HG03520 (cell line): ENCODE data around the gene C5AR2.
"Not testable (repeated sequence)": the region's sequence is repeated elsewhere in the genome, so short reads cannot be mapped to it uniquely, and the experiment has no call there.

Experiments
- ATAC-seq: cut with Tn5 transposase; IDR thresholded peaks from one replicate; pipeline ENCODE4 v1.9.1; 2021; ENCODE audit warnings: mild to moderate bottlenecking, moderate library complexity; ENCODE audit not compliant: unreplicated experiment

The C5AR2 gene

DNA sequence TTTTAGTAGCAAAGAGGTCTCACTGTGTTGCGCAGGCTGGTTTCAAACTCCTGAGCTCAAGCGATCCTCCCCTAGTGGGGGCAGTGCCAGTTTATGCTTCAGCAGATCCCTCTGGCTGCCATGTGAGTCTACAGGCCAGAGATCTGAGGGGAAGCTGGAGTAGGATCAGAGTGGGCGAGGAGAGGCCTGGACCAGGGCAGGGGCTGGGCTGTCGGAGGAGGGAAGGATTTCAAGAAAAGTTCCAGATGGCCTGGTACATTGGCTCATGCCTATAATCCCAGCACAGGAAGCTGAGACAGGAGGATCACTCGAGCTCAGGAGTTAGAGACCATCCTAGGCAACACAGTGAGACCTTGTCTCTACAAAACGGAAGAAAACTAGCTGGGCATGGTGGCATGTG lies 27.0 kb downstream of the C5AR2 start:
- no peak for ATAC-seq

DNA sequence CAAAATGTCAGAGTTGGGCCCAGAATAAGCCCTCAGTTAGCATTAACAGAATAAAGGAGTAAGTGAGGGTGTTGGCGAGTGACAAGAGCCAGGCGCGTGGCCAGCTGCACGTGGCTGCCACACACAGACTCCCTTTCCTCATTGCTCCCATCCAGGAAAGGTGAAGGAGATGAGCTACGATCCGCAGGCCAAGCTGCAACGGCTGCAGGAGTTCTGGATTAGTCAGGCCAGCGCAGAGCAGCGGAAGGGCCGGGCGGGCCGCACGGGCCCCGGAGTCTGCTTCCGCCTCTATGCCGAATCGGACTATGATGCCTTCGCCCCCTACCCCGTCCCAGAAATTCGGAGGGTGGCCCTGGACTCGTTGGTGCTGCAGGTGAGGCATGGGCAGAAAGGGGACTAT lies 30.3 kb downstream of the C5AR2 start:
- ATAC-seq, result no peak

DNA sequence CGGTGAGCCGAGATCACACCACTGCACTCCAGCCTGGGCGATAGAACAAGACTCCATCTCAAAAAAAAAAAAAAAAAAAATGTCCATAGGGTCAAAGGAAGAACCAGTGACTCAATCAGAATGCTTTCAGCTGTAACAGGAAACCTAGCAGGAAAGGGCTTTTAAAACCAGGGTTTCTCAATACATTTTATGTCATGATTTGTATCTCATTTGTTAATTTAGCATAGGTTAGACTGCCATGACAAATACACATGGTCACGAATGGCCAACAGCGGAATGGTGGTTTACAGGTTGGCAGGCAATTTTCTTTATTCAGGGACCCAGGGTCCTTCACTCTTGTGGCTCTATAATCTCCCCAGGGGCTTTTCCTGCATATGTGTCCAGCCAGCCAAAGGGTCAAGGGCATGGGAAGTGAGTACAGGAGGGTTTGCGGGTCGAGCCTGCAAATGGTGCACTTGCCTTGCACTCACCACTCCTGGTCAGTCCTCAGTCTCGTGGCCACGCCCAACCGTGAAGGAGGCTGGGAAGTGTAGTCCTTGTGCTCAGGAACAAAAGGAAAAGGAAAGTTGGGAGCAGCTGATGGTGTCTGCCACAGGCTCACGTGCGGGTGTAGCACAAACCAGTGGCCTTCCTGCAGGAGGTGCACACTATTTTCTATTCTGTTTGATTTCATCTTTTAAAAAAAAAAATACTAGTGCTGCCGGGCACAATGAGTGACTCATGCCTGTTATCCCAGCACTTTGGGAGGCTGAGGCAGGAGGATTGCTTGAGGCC lies 32.0 kb downstream of the C5AR2 start:
- no peak for ATAC-seq

DNA sequence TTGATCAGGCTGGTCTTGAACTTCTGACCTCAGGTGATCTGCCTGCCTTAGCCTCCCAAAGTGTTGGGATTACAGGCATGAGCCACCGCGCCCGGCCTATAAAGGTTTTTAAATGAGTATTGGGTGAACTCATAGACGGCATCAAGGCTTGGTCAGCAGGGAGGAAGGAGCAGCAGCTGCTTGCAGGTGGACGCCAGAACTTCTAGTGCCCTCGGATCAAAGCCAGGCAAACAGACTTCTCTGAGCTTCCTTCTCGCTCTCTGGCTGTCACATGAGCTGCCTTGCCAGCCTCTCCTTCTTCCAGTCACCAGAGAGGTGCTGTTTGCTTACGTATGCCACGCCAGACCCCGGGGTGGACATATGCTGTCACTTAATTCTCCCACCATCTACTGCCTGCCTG lies 33.5 kb downstream of the C5AR2 start:
- not testable (repeated sequence) for ATAC-seq

DNA sequence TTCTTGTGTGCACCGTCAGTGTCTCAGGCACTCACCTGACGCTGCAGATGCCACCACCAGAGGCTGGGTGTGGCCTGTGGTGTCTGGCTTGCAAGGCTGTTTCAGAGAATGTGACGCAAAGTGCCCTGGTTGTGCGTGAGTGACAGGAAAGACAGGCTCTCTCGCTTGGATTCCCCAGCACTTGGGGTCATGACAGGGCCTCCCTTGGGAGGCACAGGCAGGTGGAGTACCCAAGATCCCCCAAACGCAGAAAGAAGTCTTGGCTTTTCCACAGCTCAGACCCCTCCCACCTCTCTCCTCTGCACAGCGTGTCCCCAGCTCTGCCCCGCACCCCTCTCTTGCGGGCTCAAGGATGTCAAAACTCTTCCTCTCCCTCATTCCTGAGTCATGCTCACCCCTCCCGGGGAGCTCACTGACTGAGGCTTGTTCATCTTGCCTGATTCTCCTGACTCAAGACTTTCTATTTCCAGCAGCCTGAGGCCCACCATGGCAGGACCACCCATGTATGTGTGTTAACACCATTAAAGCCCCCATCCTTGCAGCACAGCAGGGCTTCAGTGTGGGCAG lies 38.2 kb downstream of the C5AR2 start:
- ATAC-seq, result no peak

DNA sequence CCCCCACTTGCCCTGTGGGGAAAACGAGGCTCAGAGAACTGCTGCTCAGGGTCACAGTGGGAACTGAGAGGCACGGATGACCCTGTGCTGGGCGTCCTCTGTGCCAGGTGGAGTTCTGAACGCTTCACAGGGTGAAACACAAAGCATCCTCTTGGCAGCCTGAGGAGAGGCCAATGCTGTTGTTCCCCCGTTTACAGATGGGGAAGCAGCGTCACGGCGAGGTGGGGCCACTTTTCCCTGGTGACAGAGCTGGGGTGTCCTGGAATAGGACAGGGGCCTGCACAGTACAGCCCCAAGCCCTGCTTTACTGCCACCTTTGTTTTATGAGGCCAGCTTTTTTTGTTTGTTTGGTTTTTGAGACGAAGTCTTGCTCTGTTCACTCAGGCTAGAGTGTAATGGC lies 39.3 kb downstream of the C5AR2 start:
- ATAC-seq, result no peak

DNA sequence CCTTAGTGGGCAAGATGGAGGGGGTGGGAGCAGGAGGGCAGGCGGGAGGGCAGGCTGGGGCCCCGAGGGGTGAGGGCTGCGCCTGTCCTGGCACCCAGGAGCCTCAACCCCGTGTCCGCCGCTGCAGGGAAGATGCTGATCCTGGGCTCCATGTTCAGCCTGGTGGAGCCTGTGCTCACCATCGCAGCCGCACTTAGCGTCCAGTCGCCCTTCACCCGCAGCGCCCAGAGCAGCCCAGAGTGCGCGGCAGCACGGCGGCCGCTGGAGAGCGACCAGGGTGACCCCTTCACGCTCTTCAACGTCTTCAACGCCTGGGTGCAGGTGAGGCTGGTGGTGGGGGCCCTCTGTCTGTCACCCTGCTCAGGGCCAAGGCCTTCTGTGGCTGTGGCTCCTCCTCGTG lies 40.6 kb downstream of the C5AR2 start:
- ATAC-seq, result no peak

DNA sequence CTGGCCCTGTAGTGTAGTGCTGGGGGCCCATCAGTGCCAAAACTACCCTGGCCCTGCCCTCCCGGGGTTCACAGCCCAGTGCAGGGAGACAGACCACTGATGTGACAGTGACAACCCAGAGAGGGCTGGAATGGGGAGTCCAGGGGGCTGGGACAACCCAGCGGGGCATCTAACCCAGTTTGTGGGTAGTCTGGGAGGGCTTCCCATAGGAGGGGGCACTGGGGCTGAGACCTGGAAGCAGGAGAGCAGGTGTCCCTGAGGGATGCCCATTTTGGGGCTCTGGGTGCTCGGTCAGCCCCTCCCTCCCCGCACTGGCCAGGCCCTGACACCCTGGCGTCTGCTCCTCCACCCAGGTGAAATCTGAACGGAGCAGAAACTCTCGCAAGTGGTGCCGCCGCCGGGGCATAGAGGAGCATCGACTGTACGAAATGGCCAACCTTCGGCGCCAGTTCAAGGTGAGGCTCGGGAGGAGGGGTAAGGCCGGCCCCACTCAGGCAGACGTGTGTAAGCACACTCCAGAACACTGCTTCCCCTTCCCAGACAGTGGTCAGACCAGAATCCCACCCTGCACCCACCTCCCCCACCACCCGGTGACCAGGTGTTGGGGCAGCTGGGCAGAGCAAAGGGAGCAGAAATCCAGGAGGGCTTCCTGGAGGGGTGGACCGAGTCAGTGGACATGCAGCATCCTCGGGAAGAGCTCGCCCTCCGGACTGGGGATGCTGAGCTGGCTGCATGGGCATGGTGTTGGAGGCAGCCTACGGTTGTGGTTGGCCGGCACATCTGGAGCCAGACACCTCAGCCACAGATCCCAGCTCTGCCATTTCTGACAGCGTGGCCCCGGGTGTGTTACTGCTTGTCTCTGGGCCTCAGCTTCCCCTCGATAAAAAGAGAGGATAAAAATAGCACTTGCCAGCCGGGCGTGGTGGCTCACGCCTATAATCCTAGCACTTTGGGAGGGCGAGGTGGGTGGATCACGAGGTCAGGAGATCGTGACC lies 41.6 kb downstream of the C5AR2 start:
- ATAC-seq, result no peak

DNA sequence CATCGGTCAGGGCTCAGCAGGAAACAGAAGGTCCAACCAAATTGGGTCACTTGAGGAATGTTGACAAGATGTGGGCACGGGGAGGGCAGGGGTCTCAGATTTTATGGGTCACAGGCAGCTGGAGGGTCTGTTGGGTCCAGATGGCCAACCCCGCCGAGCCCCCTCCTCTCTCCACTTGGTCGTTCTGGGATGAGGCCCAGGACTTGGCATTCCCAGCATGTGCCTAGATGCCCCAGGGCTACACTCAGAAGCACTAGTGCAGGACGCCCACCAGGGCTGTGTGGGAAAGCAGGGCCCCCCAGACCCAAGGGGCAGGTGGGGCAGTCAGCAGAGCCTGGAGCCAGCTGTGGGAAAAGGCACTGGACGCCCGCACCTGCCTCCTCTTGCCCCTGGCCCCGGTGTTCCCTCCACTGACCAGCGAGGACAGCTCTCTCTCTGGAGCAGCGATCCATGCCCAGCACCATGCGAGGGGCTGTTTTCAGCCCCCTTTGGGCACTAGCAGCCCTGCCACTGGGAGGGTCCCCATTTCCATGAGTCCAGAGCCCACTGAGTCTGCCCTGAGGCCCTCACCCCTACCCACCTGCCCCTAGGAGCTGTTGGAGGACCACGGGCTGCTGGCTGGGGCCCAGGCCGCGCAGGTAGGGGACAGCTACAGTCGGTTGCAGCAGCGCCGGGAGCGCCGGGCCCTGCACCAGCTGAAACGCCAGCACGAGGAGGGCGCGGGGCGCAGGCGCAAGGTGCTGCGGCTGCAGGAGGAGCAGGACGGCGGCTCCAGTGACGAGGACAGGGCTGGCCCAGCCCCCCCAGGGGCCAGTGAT lies 43.1 kb downstream of the C5AR2 start:
- no peak for ATAC-seq

DNA sequence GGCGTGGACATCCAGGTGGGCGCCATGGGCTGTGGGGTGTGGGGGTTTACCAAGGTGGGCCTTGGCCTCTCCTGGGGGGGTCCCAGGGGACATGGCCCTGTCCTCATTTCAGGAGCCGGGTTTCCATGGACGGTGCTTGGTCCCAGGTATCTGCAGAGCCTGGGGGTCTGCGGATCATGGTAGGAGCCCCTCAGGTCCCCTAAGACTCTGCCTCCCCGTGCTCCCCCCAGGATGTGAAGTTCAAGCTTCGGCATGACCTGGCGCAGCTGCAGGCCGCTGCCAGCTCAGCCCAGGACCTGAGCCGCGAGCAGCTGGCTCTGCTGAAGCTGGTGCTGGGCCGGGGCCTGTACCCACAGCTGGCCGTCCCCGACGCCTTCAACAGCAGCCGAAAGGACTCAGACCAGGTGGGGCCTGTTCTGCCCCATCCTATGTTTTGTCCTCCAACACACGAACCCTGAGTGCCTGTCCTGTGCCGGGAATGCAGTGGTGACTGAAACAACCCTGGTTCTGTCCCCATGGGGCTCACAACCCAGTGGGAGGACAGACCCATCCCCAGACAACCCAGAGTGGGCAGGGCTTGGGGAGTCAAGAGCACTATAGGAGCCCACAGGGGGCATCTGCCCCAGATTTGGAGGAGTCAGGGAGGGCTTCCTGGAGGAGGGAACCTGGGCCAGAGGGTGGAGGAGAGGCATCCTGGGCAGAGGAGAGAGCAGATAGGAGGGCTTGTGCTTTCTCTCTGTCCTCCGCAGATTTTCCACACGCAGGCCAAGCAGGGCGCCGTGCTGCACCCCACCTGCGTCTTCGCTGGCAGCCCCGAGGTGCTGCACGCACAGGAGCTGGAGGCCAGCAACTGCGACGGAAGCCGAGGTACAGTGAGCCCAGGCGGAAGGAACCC lies 44.0 kb downstream of the C5AR2 start:
- no peak for ATAC-seq

DNA sequence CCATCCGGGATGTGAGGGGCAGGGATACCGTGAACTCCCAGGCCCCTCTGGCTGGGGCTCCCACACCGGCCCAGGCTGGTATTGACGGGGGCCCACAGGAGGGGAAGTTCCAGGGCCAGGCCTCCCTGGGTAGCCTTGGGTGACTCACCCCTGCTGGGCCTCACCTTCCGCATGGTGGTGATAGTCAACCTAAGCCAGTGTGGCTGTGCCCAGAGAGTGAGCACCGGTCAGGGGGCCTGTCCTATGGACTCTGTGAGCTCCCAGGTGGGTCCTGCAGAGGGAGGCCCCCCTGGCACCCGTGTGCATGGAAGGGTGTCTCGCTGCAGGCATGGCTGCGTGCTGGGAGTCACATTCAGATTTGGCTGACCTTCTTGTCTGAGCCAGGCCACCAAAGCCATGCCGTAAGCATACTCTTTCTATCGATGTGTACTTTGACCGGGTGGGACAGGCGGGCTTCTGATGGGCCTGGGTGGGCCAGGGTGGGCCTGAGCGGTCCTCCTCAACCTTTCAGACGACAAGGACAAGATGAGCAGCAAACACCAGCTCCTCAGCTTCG lies 44.7 kb downstream of the C5AR2 start:
- ATAC-seq, result no peak

DNA sequence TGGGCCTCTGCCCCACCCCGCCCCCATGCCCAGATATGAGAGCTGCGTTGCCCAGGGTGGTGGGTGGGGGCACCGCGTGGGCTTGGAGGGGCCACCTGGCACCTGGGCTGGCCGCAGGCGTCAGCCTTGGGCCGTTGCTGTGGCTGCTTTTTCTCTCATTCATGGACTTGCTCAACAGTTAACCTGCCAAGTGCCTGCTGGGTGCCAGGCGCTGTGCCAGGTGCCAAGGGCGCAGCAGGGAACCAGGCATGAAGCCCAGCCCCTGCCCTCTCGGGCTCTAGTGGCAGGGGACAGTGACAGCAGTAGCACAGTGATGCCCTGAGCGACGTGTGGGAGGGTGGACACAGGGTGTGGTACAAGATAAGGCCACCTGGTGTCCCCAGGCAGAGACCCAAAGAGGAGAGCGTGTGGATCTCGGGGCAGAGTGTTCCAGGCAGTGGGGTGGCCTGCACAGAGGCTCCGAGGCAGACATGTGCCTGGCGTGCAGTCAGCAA lies 45.3 kb downstream of the C5AR2 start:
- ATAC-seq, result no peak

DNA sequence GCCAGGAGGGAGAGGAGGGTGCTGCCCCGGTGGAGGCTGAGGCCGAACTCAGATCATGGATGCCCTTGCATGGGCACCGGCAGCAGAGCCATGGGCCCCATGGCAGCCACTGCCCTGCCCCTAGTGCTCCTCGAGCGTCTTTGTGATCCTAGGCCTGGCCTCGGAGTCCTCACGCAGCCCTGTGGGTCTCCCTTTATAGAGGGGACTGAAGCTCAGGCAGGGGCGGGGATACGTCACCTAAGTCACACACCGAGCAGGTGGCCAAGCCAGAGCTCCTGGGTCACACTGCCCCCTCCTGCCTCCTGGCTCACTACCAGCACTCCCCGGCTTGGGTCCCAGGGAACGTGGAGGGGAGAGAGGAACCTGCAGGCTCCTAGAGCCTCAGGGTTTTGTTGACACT lies 45.8 kb downstream of the C5AR2 start:
- ATAC-seq, result no peak

DNA sequence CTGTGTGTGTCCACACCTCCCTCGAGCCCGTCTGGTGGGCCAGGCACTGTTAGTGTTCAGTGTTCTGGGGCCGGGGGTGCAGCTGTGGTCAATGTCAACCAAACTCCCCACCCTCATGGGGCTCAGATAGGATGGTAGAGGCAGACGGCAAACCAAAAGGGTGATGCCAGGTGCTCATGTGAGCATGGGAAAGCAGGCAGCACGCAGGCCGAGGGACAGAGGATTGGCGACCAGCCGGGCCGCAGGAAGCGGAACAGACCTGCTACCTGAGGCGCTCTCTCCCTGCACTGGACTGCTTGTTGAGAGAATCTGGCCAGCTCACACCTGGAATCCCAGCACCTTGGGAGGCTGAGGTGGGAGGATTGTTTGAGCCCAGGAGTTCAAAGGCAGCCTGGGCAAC lies 46.3 kb downstream of the C5AR2 start:
- no peak for ATAC-seq

DNA sequence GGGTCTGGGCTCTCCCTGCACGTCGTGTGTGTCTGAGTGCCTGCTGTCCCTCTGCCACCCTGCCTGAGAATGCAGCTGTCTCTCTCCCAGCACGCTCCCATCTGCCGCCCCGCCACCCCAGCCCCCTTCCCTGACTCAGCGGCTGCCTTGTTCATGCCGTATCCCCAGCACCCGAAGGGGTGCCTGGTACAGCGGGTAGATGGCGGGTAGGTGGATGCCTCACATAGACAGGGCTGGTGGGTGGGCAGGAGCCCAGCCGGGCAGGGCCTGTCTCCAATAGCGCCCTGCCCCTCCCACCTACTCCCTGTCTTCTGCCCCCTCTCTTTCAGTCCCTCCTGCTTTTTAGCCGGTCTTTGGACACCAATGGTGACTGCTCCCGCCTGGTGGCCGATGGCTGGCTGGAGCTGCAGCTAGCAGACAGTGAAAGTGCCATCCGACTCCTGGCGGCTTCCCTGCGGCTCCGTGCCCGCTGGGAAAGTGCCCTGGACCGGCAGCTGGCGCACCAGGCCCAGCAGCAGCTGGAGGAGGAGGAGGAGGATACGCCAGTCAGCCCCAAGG lies 47.5 kb downstream of the C5AR2 start:
- ATAC-seq, result no peak

DNA sequence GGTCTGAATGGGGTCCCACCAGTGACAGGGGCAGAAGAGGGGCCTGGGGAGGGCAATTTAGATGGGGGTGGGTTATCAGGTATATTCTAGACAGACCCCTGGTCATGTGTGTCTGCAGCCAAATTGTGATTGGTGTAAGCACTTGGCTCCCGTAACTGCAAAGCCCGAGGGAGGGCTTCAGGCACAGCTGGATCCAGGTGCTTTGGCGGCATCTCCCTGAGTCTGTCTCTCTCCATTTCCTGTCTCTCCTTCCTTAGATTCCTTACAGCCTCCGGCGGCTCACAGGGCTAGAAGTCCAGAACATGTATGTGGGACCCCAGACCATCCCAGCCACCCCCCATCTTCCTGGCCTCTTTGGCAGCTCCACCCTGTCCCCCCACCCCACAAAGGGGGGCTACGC lies 48.6 kb downstream of the C5AR2 start:
- no peak for ATAC-seq

DNA sequence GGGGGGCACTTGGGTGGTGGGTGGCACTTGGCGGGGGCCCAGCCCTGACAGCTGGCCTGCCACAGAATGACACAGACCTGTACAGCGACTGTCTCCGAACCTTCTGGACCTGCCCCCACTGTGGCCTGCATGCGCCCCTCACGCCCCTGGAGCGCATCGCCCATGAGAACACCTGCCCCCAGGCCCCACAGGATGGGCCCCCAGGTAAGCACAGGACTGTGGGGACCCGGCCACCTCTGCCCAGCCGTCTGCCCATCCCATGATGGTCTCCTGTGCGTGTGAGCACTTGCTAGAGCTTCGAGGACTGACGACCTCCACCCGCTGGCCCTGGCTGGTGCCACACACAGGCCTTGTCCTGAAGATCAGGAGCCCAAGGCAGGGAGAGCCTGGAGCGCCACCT lies 49.1 kb downstream of the C5AR2 start:
- ATAC-seq, result no peak

DNA sequence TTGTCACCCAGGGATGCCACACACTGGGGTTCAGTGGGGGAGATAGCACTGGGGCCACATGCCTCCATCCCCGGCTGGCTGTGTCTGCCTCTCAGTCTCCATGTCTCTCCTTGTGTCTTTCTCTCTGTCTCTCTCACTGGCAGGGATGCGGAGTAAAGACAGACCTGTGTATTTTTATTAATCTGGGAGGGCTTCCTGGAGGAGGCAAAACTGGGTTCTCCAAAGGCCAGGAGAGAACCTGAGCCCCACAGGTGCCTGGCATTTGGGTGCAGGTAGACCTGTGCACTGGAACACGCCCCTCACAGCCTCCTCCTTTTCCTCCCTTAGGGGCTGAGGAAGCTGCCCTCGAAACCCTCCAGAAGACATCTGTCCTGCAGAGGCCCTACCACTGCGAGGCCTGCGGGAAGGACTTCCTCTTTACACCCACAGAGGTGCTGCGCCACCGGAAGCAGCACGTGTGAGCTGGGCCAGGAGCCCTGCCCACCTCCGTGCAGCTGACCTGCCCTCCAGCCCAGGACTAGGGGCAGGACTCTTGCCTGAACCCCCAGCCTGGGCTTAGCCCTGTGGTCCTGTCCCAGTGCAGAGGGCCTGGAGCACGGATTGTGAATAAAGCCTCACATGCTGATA lies 49.8 kb downstream of the C5AR2 start:
- no peak for ATAC-seq

DNA sequence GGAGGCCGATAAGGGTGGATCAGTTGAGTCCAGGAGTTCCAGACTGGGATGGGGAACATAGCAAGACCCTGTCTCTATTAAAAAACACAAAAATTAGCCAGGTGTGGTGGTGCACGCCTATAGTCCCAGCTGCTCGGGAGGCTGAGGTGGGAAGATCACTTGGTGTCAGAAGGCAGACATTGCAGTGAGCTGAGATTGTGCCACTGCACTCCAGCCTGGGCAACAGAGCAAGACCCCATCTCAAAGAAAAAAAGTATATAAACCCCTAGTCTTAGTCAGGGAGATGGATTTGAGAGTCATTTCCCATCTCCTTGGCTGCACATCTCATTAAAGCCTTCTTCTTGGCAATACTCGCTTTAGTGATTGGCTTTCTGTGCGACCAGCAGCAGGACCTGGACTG lies 51.9 kb downstream of the C5AR2 start:
- ATAC-seq, result not testable (repeated sequence)
